HG03378 (cell line): Measurements from ENCODE around the gene KANSL3.
"Not testable (repeated sequence)": the region's sequence is repeated elsewhere in the genome, so short reads cannot be mapped to it uniquely, and the experiment has no call there.

ENCODE experiments used
- ATAC-seq: cut with Tn5 transposase; IDR thresholded peaks from one replicate; pipeline ENCODE4 v1.9.1; 2021; ENCODE audit warnings: mild to moderate bottlenecking, moderate library complexity; ENCODE audit not compliant: unreplicated experiment

Gene KANSL3

DNA sequence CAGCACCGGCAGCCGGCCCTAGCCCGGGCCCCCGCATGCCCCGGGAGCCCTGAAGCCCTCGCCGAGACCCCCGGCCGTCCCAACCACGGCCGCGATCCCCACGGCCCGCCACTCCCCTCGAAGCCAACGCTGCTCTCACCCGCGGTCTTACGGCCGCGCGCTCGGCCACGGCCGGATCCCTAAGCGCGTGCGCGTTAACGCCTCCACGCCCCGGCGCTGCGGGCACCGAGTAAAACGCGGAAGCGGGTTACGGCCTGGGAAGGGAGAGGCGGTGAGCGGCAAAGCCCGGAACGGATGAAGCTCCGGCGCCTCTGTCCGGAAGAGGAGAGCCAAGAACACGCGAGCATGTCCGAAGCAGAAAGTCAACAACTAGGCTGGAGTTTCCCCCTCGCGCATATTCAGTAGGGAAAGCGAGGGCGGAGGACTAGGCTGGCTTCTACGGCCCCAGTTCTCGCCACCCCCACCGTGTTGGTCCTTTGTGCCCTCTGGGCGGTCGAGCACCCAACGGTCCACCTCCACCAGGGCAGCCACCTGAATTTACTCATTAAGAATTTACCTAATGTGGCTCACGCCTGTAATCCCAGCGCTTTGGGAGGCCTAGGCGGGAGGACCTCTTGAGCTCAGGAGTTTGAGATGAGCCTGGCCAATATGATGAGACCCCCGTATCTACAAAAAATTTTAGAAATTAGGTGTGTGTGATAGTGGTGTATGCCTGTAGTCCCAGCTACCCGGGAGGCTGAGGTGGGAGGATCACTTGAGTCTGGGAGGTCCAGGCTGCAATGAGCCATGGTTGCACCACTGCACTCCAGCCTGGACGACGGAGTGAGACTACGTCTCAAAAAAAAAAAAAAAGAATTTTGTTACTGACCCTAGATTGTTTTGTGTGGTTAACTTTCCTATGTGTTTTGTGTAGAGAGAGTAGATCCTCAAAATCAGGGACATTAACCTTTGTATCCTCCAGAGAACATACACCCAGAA is at the start of gene KANSL3:
Gene KANSL3 (minus strand): TSS at position 169 of the 978 bp plus-strand sequence. CDS start 1,177 bp downstream, outside the sequence.
- ATAC-seq: peak; percentile 65

GRCh38 chr2:96687266-96687665 is 49.2 kb upstream of the KANSL3 start:
- no peak for ATAC-seq

GRCh38 chr2:96685577-96686459 is 47.7 kb upstream of the KANSL3 start:
- ATAC-seq: no peak

DNA sequence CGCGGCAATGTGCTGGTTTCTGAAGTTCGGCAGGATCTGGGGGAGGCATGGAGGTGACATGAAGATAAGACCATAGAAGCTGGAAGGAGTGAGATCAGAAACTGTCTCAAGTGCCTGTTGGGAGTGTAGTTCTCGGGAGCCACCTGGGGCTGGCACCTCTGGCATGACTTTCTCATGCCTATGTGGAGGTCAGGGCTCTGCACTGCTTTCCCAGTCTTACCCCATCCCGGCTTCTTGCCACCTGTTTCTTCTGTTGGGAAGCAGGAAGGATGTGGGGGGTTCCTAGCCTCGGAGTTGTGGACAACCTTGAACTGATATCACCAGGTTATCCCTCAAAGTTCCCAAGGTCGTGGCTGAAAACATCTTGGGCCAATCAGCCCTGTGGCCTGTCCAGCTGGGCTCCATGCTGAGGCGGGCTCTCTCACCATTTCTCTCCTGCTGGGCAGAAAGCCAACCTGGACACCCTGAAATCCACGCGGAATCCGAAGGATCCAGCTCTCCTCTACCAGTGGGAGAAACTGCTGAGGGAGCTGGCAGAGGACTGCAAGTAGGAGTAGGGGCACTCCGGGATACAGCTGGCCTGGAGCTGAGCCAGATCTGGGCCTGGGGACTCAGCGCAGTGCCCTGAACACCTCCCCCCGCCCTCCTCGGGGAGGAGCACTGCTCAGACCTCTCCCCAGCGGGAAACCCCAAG is 46.9 kb upstream of the KANSL3 start:
- ATAC-seq: no peak

- ATAC-seq: no peak
These were observed 46.1 kb upstream of the KANSL3 start for GRCh38 chr2:96683972-96684820.

DNA sequence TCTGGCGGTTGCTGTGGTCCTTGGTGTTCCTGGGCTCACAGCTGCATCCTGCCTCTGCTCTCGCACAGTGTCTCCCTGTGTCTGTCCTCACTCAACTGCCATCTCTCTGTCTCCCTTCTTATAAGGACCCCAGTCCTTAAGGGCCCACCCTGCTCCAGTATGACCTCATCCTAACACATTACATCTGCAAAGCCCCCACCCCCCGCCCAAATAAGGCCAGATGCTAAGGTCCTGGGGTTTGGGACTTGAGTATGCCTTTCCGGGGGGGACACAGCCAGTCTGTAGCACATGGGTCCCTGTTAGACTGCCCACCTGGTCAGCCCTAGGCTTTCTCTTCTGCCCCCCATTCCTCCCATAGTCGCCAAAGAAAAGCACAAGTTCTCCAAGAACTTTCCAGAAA is 45.2 kb upstream of the KANSL3 start:
- no peak for ATAC-seq

GRCh38 chr2:96681540-96681939 is 43.4 kb upstream of the KANSL3 start:
- no peak for ATAC-seq

DNA sequence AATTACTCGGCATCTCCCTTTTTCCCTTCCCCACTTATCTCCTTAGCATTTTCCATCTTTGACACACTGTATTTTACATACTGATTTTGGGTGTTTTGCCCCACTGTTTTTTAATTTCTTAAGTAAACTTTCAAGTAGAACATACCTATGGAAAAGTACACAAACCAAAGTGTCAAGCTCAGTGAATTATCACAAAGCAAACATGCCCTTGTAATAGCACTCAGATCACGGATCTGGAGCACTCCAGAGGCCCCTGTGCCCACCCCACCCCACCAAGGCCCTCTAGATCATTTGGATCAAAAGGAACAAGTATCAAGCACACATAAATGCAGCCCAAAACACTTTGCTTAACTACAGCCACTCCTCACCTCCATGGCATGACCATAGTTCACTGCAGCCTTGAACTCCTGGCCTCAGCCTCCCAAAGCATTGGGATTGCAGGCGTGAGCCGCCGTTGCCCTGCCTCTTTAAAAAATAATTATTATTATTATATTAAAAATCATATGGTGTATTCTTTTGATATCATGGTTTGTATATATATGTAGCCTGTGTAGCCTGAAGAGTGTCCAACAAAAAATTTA is 42.5 kb upstream of the KANSL3 start:
- no peak for ATAC-seq

DNA sequence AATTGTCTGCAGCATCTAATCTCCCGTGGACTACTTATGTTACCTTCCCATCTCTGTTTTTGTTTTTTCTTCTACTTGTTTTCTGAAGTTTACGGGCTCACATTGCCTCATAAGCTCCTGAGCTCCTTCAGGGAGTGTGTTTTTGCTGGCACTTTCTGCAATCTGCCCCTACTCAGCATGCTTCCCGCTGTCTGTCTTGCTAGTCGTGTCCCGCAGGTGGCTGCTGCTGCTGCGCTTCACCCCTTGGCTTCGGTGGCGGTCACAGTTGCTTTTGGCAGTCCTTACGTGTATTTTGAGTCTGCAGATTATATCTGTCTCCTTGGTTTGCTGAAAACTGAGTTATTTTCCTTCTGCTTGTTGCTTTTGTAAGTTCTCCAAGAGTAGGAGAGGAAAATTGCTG is 41.7 kb upstream of the KANSL3 start:
- no peak for ATAC-seq

DNA sequence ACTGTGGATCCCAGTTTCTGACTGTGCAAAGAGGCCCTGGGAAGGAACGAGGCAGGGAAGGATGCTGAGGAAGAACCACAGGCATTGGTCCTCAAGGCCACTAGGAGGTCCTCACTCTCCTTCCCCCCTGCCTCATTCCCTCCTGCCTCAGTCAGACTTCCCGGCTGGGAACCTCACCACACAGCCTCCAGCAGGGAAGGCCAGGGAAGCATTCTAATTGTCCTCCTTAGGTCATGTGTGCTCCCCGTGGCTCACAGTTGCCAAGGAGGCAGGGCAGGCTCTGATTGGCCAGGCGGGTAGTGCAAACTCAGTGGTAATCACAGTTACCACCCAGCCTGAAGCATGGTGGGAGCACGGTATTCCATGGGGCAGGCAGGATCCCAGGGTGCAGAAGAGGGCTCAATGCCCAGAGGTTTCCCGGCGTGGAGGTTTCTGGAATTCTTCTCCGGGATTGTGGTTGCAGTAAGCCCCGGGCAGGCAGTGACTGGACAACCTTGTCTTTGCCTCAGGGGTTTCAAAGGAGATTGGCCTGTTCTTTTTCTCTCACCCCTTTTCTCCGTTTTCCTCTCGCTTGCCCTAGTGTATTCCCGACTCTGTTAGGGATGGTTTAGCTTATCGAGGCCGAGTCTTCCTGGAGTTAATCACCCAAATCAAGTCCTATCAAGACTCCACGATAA is 31.6 kb upstream of the KANSL3 start:
- ATAC-seq: no peak

DNA sequence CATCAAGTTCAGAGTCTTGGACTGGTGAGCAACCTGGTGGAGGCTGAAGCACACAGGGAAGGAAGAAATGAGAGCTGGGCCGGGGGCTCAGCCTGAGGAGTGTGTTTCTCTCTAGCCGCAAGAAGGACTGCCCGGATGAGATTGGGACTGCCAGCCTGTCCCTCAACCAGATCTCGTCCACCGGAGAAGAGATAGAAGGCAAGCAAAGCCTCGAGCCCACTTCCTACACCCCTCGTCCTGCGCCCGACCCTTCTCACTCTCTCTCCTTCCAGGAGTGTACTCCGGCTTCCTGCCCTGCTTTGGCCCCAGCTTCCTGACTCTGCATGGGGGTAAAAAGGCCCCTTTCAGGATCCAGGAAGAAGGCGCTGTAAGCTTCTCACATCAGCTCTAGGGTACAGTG is 30.7 kb upstream of the KANSL3 start:
- ATAC-seq: no peak

DNA sequence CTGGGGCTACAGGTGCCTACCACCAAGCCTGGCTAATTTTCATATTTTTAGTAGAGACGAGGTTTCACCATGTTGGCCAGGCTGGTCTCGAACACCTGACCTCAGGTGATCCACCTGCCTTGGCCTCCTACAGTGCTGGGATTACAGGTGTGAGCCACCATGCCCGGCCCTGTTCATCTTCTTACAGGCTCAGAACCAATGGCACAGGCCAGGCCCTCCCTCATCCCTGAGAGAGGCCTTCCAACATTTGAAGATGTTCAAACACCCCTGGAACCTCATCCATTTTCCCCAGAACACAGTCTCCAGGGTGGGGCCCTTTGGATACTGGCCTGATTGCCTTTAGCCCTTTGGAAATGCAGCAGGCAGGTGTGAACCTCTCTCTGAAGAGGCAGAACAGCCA is 27.6 kb upstream of the KANSL3 start:
- ATAC-seq: not testable (repeated sequence)

DNA sequence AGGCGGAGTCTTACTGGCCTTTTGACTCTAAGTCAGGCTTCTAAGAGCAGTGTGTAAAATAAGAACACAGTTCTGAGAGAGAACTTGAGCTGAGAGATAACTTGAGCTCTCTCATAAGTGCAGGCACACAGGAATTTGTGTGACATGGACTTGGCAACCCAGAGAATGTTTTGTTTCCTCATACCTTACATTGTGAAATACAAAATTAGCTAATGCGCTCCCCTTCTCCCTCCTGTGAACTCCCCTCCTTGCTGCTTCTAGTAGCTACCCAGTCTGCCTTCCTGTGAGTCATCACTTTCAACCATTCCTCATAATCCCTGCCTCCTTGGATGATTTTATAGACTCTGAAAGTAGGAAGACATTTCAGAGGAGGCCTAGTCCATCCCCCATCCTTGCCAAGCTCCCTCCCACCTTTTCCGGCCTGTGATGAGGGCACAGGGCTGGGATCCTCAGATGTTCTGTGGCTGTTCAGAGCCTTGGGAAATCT is 27.0 kb upstream of the KANSL3 start:
- ATAC-seq: no peak

DNA sequence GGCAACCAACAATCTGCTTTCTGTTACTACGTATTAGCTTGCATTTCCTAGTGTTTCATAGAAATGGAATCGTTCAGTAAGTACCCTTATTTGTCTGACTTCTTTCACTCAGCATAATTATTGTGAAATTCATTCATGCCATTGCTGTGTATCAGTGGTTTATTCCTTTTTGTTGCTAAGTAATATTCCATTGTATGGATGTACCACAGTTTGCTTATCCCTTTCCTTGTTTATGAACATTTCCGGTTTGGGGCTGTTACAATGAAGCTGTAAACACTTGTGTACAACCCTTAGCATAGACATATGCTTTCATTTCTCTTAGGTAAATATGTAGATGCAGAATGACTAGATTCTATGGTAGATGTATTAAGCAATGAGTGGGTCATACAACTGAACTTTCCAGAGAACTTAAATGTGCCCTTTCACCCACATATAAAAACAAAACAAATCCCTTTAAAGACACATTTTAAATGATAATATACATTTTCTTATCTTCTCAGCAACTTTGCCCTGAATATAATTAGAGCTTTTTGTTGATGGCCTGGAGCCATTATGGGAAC is 26.3 kb upstream of the KANSL3 start:
- ATAC-seq: no peak

DNA sequence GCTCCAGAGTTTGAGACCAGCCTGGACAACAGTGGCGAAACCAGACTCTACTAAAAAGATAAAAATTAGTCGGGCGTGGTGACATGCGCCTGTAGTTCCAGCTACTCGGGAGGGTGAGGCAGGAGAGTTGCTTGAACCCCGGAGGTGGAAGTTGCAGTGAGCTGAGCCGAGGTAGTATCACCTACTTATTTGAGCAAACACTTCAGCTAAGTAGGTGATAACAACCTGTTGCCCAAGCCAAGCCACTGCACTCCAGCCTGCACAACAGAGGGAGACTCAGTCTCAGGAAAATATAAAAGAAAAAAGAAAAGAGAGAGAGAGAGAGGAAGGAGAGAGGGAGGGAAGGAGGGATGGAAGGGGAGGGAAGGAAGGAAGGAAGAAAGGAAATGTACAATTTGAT is 25.7 kb upstream of the KANSL3 start:
- ATAC-seq: no peak

DNA sequence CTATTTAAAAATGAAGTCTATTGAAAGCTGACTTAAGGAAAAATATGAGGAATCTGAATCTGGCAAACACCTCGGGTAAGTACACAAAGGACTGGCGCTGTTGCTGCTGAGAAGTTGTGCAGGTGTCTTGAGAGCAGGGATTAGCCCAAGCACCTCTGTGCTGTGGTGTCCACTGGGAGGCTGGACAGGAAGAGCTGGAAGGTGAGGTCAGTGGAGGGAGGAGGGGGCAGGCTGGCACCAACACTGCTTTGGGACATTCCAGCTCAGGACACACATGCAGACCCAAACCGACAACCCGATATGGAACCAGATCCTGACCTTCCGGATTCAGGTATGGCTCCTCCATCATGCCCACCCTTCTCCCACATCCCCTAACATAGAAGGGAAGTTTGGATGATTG is 25.1 kb upstream of the KANSL3 start:
- ATAC-seq: no peak

- no peak for ATAC-seq
These were observed 24.2 kb upstream of the KANSL3 start for GRCh38 chr2:96662360-96662759.

DNA sequence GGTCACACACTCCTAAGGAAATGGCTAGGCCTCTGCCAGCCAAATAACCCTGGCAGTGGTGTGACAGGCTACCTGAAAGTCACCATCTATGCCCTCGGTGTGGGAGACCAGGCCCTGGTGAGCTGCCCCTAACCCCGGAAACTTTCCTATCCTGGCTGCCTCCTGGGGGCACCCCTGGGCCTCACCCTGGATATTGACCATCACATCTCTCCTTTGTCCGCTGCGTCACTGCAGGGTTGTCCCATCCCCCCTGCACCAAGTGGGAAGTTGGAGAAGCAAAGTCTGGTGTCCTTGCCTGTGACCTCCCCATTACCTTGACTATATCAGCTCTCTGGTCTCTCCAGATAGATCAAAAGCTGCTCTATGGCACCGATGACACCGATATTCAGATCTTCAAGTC is 23.2 kb upstream of the KANSL3 start:
- no peak for ATAC-seq

- ATAC-seq: no peak
These were observed 18.4 kb upstream of the KANSL3 start for GRCh38 chr2:96656540-96656939.
